ENCODE data around the gene IDH1.

Gene IDH1

DNA sequence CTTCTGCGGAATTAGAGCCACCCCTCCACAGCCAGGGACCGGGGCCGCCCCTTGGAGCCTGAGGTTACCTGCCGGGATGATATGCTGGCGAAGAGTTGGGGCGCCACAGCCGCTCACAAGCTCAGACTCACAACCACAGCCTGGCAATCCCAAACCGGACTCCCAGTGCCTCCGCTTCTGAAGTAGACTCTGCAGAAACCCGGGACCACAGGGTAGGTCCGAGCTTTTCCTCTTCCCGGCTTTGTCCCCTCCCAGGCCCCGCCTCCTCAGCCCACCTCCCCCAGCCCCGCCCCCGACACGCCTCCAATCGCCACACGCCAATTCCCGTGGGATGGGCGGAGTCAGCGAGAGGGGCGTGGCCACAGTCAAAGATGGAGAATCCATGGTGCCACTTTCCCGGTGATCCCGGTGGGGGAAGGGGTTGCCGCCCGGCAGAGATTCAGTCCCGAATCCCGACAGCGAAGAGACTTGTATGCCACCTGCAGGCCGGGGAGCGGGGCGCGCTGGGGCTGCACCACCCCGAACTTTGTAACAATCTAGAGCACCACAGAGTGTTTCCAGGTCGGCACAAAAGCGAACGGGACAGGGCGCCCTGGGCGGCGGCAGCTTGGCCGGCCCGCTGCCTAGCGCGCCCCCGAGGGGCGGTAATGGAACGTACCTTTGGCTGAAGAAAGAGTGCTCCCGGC lies at the start of gene IDH1:
IDH1 (minus strand) TSS at position 201 of the 686 bp plus-strand sequence. CDS start 3,520 bp downstream, outside the sequence.
- Mint-ChIP-seq H3K36me3 (ENCODE audit: low read depth) (peaks cover 27% of the 10 kb centered on the region), H3K9me3 (no peaks in the 10 kb centered on the region), H3K4me3 (peak within 1 kb of the TSS; percentile 99), H3K27me3 (ENCODE audit: low read depth, poor library complexity) (peaks cover 3% of the 10 kb centered on the region), H3K4me1 (peaks cover 46% of the 10 kb centered on the region), H3K27ac (peak within 1 kb of the TSS; percentile 99)
- TF ChIP-seq, protein P1, sequence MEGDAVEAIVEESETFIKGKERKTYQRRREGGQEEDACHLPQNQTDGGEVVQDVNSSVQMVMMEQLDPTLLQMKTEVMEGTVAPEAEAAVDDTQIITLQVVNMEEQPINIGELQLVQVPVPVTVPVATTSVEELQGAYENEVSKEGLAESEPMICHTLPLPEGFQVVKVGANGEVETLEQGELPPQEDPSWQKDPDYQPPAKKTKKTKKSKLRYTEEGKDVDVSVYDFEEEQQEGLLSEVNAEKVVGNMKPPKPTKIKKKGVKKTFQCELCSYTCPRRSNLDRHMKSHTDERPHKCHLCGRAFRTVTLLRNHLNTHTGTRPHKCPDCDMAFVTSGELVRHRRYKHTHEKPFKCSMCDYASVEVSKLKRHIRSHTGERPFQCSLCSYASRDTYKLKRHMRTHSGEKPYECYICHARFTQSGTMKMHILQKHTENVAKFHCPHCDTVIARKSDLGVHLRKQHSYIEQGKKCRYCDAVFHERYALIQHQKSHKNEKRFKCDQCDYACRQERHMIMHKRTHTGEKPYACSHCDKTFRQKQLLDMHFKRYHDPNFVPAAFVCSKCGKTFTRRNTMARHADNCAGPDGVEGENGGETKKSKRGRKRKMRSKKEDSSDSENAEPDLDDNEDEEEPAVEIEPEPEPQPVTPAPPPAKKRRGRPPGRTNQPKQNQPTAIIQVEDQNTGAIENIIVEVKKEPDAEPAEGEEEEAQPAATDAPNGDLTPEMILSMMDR (IDR thresholded peaks at IDR 0.05) = peak; percentile 47
- DNase-seq = peak; percentile 100

DNA sequence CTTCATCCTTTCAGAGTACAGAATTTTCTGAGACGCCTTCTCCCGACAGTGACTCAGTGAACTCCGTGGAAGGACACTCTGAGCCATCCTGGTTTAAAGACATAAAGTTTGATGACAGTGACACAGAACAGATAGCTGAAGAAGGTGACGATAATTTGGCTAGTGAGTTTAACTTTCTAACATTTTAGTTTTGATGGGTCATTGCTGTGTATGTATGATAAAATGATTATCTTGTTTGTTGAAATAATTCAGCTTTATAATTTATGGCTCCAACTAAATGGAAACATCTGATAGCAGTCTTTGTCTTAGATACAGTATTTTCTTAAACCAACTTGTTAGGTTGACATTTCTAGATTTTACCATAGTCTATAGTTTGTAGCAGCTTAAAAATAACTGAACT lies 49.3 kb upstream of the IDH1 start:
- Mint-ChIP-seq H3K36me3 (ENCODE audit: low read depth) (peaks cover 77% of the 10 kb centered on the region), H3K9me3 (no peaks in the 10 kb centered on the region), H3K27me3 (ENCODE audit: low read depth, poor library complexity) (no peaks in the 10 kb centered on the region), H3K27ac (no peak overlapping the region), H3K4me3 (no peak overlapping the region), H3K4me1 (no peaks in the 10 kb centered on the region)
- no peak for DNase-seq
- TF ChIP-seq, protein P1 (IDR thresholded peaks at IDR 0.05) = no peak

DNA sequence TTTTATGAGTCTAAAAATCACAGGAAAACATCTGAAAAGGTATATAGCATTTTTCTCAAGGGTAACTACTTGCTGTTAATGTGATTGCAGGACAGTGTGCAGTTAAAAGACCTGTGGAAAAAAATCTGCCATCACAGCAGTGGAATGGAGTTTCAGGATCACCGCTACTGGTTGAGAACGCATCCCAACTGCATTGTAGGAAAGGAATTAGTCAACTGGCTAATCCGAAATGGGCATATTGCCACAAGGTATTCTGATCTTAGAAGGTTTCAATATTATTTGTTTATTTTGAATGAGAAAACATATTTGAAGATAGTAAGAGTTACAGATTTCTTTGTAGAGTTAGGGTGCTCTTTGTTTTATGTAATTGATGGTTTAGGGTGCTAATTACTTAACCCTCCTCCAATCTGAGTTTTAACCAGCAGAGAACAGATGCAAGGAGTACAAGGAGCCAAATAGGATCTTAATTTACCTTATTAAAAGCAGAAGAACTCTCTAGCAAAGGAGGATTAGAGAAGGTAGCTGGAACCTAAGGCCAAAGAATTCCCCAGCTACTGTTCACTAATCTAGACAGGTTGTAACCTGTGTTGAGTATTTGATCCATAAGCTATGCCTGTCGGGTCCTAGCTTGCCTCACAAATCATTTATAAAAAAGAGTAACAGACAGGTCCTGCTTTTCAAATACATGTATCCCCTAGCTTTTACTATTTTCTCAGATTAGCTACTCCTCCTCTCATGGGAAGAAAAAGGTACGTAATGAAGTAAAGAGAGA lies 46.2 kb upstream of the IDH1 start:
- no peak overlapping the region for H3K27ac Mint-ChIP-seq
- DNase-seq = no peak
- H3K27me3 Mint-ChIP-seq (ENCODE audit: low read depth, poor library complexity) = no peaks in the 10 kb centered on the region
- TF ChIP-seq, protein P1 (IDR thresholded peaks at IDR 0.05) = no peak
- no peaks in the 10 kb centered on the region for H3K4me1 Mint-ChIP-seq
- H3K4me3 Mint-ChIP-seq = no peak overlapping the region
- H3K9me3 Mint-ChIP-seq = no peaks in the 10 kb centered on the region
- peaks cover 59% of the 10 kb centered on the region for H3K36me3 Mint-ChIP-seq (ENCODE audit: low read depth)

DNA sequence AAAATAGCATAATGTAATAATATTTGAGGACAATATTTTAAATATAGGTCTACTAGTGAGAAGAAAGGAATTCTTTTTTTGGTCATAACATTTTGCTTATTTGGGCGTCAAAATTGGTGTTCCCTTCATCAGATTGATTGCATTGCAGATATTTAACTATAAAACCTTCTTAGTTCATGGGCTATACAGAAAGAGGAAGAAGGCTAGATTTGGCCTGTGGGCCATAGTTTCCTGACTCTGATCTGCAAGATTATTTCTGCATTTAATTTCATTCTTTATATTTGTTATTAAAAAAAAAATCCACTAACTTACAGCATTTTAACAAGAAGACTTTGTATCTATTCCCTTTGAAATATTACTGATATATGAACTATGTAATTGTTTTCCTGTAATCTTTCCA lies 43.1 kb upstream of the IDH1 start:
- no peaks in the 10 kb centered on the region for H3K9me3 Mint-ChIP-seq
- H3K27ac Mint-ChIP-seq = no peak overlapping the region
- H3K4me3 Mint-ChIP-seq = no peak overlapping the region
- no peak for DNase-seq
- no peaks in the 10 kb centered on the region for H3K27me3 Mint-ChIP-seq (ENCODE audit: low read depth, poor library complexity)
- H3K36me3 Mint-ChIP-seq (ENCODE audit: low read depth) = peaks cover 60% of the 10 kb centered on the region
- H3K4me1 Mint-ChIP-seq = no peaks in the 10 kb centered on the region
- TF ChIP-seq, protein P1 (IDR thresholded peaks at IDR 0.05) = no peak

DNA sequence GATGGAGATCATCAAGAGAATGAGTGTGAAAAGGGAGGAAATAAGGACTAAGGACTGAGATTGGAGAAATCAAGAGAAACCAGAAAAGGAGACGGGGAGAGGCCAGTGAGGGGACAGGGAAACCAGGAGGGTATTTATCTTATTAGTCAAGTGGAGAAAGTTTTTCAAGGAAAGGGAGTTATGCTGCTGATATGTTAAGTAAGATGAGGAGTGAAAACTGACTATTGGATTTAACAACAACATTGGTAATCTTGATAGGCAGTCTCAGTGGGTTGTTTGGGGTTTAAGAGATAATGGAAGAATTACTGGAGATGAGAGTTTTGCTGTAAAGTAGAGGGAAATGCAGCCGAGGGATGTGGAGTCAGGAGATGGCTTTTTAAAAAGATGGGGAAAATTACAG lies 41.7 kb upstream of the IDH1 start:
- Mint-ChIP-seq H3K27me3 (ENCODE audit: low read depth, poor library complexity) (no peaks in the 10 kb centered on the region), H3K9me3 (peaks cover 5% of the 10 kb centered on the region), H3K36me3 (ENCODE audit: low read depth) (peaks cover 61% of the 10 kb centered on the region), H3K27ac (peak overlapping the region; percentile 29), H3K4me1 (no peaks in the 10 kb centered on the region), H3K4me3 (no peak overlapping the region)
- TF ChIP-seq, protein P1 (IDR thresholded peaks at IDR 0.05) = no peak
- no peak for DNase-seq

All from nephron progenitor cell (in vitro differentiated cells).